HepG2 (cell line): ENCODE measurements around the gene KLHL35. TPM values are rescaled to one million over a fixed set of nuclear protein-coding genes. Genes with fewer than 3 reads are reported as not detected.

Experiments
- ERF ChIP-seq: IDR thresholded peaks from 2 replicates; pipeline ENCODE4 v1.6.1; 2018; ENCODE audit warnings: missing biosample characterization, missing genetic modification reagents
- HMG20A ChIP-seq: IDR thresholded peaks from 2 replicates; pipeline ENCODE4 v1.6.1; 2016; ENCODE audit warnings: borderline replicate concordance
- MAF1 ChIP-seq: sonication (generic); formaldehyde crosslinking; IDR thresholded peaks from 2 replicates; pipeline ENCODE4 v1.5.0; 2020; ENCODE audit warnings: missing genetic modification reagents, borderline replicate concordance
- NFE2L2 ChIP-seq: fragments of 150-350 bp; IDR thresholded peaks from 2 replicates; pipeline ENCODE4 v1.6.1; 2014; ENCODE audit warnings: low read length
- RBAK ChIP-seq: sonication (generic); formaldehyde crosslinking; IDR thresholded peaks from 2 replicates; pipeline ENCODE4 v1.5.1; 2020; ENCODE audit warnings: mild to moderate bottlenecking, missing genetic modification reagents
- TEAD2 ChIP-seq: sonication (generic); formaldehyde crosslinking; IDR thresholded peaks from 2 replicates; pipeline ENCODE4 v1.9.0; 2021; ENCODE audit warnings: missing genetic modification reagents
- ZNF333 ChIP-seq: sonication (generic); formaldehyde crosslinking; IDR thresholded peaks from 2 replicates; pipeline ENCODE4 v1.4.0; 2020; ENCODE audit warnings: mild to moderate bottlenecking, missing genetic modification reagents, borderline replicate concordance
- ZNF337 ChIP-seq: sonication (generic); formaldehyde crosslinking; IDR thresholded peaks from 2 replicates; pipeline ENCODE4 v1.5.1; 2020; ENCODE audit warnings: missing genetic modification reagents, low read depth, mild to moderate bottlenecking, borderline replicate concordance
- ZNF354B ChIP-seq: sonication (generic); formaldehyde crosslinking; IDR thresholded peaks from 2 replicates; pipeline ENCODE4 v1.8.0; 2022; ENCODE audit warnings: mild to moderate bottlenecking, missing genetic modification reagents
- polyA plus RNA-seq, 8 experiments: library from polyadenylated mRNA; depleted of rRNA in 3 of 8; stranded (reverse) in 7 of 8; unstranded in 1 of 8; fragments of >200 nt; fragmentation: Illumina TruSeq in 4 of 8; extraction: Trizol in 4 of 8; gene quantifications; 2 replicates each; pipeline versions ENCODE4 v1.2.1 to v1.2.3, GENCODE V29; 2011 to 2016; ENCODE audit warnings: low read depth in 4 of 8, missing spikeins in 1 of 8, mixed read lengths in 1 of 8; ENCODE audit not compliant: insufficient read depth in 1 of 8
- total RNA-seq, 5 experiments: library from RNA; depleted of rRNA; stranded (reverse); fragments of >200 nt; fragmentation: Illumina TruSeq; extraction: Trizol; gene quantifications; 2 replicates each; pipeline ENCODE4 v1.2.3, GENCODE V29; 2016; ENCODE audit warnings: low read depth in 1 of 5
- TF ChIP-seq, protein P1 (sequence below), 2 experiments: sonication (generic) in 1 of 2; formaldehyde crosslinking in 1 of 2; IDR thresholded peaks; 2 replicates each; pipeline versions ENCODE4 v1.6.1 to v1.9.0; 2014 to 2022; ENCODE audit warnings: antibody characterized with exemption in 1 of 2, borderline replicate concordance in 1 of 2, inconsistent platforms in 1 of 2, low read depth in 1 of 2, missing genetic modification reagents in 1 of 2
- TF ChIP-seq, protein P2 (sequence below): sonication (generic); formaldehyde crosslinking; IDR thresholded peaks from 2 replicates; pipeline ENCODE4; 2020; ENCODE audit warnings: missing genetic modification reagents, mild to moderate bottlenecking, borderline replicate concordance
- TF ChIP-seq, protein P3 (sequence below): sonication (generic); formaldehyde crosslinking; IDR thresholded peaks from 2 replicates; pipeline ENCODE4 v1.8.0; 2022; ENCODE audit warnings: mild to moderate bottlenecking, missing genetic modification reagents; ENCODE audit not compliant: insufficient replicate concordance

Gene KLHL35
- total and polyA plus RNA-seq, 2 of the 13 experiments (the other 11 are each of a cell fraction or from before 2014, with no cell fraction given) = not detected

DNA sequence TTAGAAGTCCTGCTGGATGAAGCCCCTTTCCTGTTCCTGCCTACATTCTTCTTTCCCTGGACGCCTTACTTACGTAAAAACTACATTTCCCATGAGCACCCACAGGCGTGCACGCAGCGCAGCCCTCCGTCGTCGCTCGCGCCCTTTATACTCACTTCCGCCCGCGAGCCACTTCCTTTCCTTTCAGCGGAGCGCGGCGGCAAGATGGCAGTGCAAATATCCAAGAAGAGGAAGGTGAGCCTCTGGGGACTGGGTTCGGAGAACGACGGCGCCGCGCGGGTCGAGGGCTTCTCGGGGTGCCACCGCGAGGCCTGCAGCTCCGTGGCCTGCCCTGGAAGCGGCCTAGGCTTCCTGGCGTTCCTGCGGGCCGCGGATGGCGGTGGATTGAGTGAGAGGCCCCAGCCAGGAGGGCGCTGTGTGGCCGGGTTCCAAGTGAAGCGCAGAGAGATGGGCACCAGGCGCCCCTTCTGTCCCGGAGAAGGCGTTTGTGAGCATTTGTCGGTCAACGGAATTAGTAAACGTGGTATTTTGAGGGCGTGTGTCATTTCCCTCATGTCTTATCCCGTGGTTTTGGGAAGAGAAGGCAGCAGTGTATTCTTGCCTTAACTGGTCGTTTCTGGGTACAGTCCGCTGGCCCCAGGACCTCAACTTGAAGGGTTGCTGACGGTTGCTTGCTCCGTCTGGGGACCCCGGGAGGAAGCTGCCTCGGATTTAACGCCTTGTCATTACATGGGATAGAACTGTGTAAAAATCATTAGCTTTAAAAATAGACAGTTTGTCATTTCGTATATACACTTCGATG is 33.5 kb downstream of the KLHL35 start, which contains the start of gene RPS3 (continued):
- TF ChIP-seq HMG20A (CRISPR knock-in tag) = no peak
- TF ChIP-seq ZNF354B (CRISPR knock-in tag) = peak; percentile 91; the same call in 1 of the 2 replicates
- TF ChIP-seq NFE2L2 = peak; percentile 12; the same call in 1 of the 2 replicates
- TF ChIP-seq ZNF333 (CRISPR knock-in tag) = peak; percentile 93; the same call in 1 of the 2 replicates
- peak; percentile 95 for TF ChIP-seq ERF (CRISPR knock-in tag)
- TF ChIP-seq, protein P1, sequence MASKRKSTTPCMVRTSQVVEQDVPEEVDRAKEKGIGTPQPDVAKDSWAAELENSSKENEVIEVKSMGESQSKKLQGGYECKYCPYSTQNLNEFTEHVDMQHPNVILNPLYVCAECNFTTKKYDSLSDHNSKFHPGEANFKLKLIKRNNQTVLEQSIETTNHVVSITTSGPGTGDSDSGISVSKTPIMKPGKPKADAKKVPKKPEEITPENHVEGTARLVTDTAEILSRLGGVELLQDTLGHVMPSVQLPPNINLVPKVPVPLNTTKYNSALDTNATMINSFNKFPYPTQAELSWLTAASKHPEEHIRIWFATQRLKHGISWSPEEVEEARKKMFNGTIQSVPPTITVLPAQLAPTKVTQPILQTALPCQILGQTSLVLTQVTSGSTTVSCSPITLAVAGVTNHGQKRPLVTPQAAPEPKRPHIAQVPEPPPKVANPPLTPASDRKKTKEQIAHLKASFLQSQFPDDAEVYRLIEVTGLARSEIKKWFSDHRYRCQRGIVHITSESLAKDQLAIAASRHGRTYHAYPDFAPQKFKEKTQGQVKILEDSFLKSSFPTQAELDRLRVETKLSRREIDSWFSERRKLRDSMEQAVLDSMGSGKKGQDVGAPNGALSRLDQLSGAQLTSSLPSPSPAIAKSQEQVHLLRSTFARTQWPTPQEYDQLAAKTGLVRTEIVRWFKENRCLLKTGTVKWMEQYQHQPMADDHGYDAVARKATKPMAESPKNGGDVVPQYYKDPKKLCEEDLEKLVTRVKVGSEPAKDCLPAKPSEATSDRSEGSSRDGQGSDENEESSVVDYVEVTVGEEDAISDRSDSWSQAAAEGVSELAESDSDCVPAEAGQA (IDR thresholded peaks at IDR 0.05; ENCODE audit: low read depth) = peak; percentile 95
- TF ChIP-seq, protein P1 (CRISPR knock-in tag; IDR thresholded peaks at IDR 0.05; ENCODE audit: borderline replicate concordance) = peak; percentile 43; the same call in 1 of the 2 replicates
- TF ChIP-seq, protein P2, sequence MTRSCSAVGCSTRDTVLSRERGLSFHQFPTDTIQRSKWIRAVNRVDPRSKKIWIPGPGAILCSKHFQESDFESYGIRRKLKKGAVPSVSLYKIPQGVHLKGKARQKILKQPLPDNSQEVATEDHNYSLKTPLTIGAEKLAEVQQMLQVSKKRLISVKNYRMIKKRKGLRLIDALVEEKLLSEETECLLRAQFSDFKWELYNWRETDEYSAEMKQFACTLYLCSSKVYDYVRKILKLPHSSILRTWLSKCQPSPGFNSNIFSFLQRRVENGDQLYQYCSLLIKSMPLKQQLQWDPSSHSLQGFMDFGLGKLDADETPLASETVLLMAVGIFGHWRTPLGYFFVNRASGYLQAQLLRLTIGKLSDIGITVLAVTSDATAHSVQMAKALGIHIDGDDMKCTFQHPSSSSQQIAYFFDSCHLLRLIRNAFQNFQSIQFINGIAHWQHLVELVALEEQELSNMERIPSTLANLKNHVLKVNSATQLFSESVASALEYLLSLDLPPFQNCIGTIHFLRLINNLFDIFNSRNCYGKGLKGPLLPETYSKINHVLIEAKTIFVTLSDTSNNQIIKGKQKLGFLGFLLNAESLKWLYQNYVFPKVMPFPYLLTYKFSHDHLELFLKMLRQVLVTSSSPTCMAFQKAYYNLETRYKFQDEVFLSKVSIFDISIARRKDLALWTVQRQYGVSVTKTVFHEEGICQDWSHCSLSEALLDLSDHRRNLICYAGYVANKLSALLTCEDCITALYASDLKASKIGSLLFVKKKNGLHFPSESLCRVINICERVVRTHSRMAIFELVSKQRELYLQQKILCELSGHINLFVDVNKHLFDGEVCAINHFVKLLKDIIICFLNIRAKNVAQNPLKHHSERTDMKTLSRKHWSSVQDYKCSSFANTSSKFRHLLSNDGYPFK (CRISPR knock-in tag) = peak; percentile 88
- TF ChIP-seq, protein P3, sequence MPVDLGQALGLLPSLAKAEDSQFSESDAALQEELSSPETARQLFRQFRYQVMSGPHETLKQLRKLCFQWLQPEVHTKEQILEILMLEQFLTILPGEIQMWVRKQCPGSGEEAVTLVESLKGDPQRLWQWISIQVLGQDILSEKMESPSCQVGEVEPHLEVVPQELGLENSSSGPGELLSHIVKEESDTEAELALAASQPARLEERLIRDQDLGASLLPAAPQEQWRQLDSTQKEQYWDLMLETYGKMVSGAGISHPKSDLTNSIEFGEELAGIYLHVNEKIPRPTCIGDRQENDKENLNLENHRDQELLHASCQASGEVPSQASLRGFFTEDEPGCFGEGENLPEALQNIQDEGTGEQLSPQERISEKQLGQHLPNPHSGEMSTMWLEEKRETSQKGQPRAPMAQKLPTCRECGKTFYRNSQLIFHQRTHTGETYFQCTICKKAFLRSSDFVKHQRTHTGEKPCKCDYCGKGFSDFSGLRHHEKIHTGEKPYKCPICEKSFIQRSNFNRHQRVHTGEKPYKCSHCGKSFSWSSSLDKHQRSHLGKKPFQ = peak; percentile 77
- peak; percentile 90 for TF ChIP-seq ZNF337 (CRISPR knock-in tag)
- TF ChIP-seq RBAK = no peak
- TF ChIP-seq MAF1 = peak; percentile 87; the same call in 1 of the 2 replicates
- no peak for TF ChIP-seq TEAD2
